ENCODE measurements around the gene ASNS.
A peak's percentile ranks its signal among the peaks of the same experiment; 100 is the strongest.

Gene ASNS

DNA sequence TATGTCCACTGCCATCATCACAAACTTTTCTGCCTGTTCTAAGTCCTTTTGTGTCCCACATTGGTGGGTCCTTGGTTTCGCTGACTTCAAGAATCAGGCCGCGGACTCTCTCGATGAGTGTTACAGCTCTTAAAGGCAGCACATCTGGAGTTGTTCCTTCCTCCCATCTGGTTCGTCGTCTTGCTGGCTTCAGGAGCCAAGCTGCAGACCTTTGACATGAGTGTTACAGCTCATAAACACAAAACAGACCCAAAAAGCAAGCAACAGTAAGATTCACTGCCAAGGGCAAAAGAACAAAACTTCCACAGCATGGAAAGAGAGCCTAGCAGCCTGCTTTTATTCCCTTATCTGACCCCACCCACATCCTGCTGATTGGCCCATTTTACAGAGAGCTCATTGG, 30.2 kb downstream of the ASNS start:
- DNase-seq = no peak

DNA sequence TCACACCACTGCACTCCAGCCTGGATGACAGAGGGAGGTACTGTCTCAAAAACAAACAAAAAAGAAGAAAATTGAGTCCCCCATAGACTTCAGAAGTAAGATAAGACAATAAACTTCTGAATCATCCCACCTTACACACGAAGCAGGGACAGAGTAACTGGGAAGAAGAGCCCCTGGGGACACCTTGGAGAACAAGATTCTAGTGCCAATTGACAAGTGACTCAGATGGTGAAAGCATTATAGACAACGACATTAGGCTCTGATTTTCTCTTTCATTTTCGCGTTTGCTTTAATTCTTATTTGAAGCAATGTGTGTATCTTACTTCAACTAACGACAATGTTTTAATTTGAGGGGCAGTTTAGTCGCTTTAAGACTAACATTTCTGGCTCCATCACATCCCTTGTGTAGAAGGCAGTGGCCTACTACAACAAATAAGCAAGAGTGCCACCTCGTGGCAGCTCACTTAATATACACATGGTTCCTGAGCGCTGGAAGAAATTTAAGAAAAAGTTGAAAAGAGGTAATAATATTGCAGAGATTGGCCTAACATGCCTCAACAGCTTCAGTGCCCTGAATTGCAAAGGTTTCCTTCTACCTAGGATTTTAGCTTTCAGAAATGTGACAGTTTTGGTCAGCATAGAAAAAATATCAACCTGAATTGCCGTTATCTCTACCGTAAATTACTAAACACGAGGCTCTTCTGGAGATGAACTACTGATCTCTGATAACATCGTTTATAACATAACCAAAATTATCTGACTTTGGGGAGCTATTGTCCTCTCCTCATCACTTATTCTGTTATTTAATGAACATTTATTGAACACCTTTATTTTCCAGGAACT, 36.7 kb downstream of the ASNS start:
- DNase-seq = peak; percentile 76

DNA sequence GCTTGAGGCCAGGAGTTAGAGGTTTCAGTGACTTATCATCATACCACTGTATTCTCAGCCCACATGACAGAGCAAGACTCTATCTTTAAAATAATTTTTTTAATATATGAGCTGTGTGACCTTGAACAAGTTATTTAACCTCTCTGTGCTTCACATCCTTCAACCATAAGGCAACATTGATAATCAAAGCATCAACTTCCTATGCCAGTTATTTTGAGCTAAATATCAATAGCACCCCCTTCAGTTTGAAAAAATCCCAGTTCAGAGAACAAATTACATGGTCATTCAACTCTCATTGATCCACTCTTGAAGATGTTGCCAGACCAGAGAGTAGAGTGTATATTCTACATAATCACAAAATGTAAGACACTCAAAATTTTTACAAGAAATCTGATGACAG, 53.0 kb downstream of the ASNS start:
- peak; percentile 43 for DNase-seq

DNA sequence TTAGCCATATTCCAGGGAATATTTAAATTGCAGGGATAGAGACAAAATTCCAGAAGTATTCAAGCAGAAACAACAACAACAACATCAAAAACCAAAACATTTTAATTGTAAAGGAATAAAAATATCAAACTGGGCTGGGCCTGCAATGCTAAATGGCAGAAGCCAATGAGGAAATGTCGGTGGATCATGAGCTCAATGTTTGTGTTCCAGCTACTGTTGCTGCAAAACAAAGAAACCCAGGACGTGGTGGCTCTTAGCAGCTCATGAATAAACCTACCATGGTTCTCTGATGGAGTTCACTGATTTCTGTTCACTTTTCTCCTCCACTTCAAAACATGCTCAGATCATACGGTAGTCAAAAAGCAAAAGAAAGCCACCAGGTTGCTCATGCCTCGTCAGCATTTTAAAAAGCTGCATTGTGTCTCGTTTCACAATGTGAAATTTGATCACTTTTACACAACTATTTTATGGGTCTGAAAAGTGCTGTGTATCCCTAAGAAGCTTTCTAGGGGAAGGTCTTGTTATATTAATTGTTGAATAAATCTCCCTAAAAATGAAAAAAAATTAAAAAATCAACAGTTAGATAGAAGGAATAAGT, 54.0 kb downstream of the ASNS start:
- DNase-seq = no peak
